Activated naive CD4-positive, alpha-beta T cell treated with anti-CD3 and anti-CD28 coated beads, Interleukin-2, amount 10 ng/mL, durations not matched to agents 7 days and 5 days (primary cell): ENCODE data around the gene TRMT10A.
A peak's percentile ranks its signal among the peaks of the same experiment; 100 is the strongest.

Experiments
- CTCF ChIA-PET: fragments of 350-600 bp; sonication (Branson Sonifier 250); formaldehyde crosslinking; loops from one replicate; lab custom pipeline; 2021; ENCODE audit warnings: antibody characterized with exemption; lab: Charles Lee
- DNase-seq: peaks from one replicate; pipeline ENCODE4 v3.0.0-alpha.2; 2020
- H3K27ac Mint-ChIP-seq: one replicate; pipeline ENCODE4 v1.8.0; 2021; ENCODE audit warnings: mild to moderate bottlenecking, moderate library complexity, mixed read lengths
- H3K27me3 Mint-ChIP-seq: one replicate; pipeline ENCODE4 v1.8.0; 2021; ENCODE audit warnings: mild to moderate bottlenecking, mixed read lengths
- H3K36me3 Mint-ChIP-seq: one replicate; pipeline ENCODE4 v1.8.0; 2021; ENCODE audit warnings: mixed read lengths
- H3K4me1 Mint-ChIP-seq: one replicate; pipeline ENCODE4 v1.8.0; 2021; ENCODE audit warnings: mixed read lengths
- H3K4me3 Mint-ChIP-seq: one replicate; pipeline ENCODE4 v1.8.0; 2021; ENCODE audit warnings: mild to moderate bottlenecking, moderate library complexity, mixed read lengths
- H3K9me3 Mint-ChIP-seq: one replicate; pipeline ENCODE4 v1.8.0; 2021; ENCODE audit warnings: mixed read lengths

Gene TRMT10A

GRCh38 chr4:99563310-99564186 is at the start of gene TRMT10A:
TRMT10A (minus strand) TSS chr4:99564039; CDS start chr4:99559338, 4,701 bp downstream.
- Mint-ChIP-seq H3K27me3 (peaks cover 11% of the 10 kb centered on the region), H3K4me1 (peaks cover 26% of the 10 kb centered on the region), H3K36me3 (peaks cover 5% of the 10 kb centered on the region), H3K27ac (peak within 1 kb of the TSS; percentile 100), H3K9me3 (no peaks in the 10 kb centered on the region), H3K4me3 (peak within 1 kb of the TSS; percentile 99)
- DNase-seq: peak; percentile 97
- CTCF ChIA-PET: interaction anchor here (1.0 to 3.0 kb wide), 5 partner anchors 245 to 383 kb away, joined by 3 to 25 read pairs (median 3); partner anchors contain the start of genes DNAJB14 and LAMTOR3

GRCh38 chr4:99612704-99613103 is 48.9 kb upstream of the TRMT10A start:
- Mint-ChIP-seq H3K9me3 (no peaks in the 10 kb centered on the region), H3K36me3 (no peaks in the 10 kb centered on the region), H3K4me1 (no peaks in the 10 kb centered on the region), H3K4me3 (no peak overlapping the region), H3K27ac (no peak overlapping the region), H3K27me3 (peaks cover 11% of the 10 kb centered on the region)
- CTCF ChIA-PET: no interaction called here
- DNase-seq: no peak

DNA sequence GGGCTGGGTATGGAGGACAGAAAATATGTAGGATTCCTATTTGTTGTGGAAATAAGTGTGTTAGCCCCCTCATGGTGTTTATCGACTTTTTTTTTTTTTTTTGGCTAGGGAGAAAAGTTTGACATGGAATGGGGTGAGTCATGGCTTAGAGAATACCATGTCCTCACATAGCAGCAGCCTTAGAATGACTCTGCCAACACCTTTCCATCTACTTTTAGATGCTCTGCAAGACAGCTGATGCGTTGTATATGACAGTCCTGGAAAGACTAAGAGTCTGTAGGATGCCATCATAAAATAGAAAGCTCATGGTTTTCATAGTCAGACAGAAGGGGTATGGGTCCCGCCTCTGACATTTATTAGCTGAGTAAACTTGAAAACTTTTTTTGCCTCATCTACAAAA is 48.4 kb upstream of the TRMT10A start:
- no peaks in the 10 kb centered on the region for H3K9me3 Mint-ChIP-seq
- no peak for DNase-seq
- CTCF ChIA-PET: no interaction called here
- peaks cover 11% of the 10 kb centered on the region for H3K27me3 Mint-ChIP-seq
- H3K27ac Mint-ChIP-seq: no peak overlapping the region
- no peaks in the 10 kb centered on the region for H3K4me1 Mint-ChIP-seq
- no peak overlapping the region for H3K4me3 Mint-ChIP-seq
- no peaks in the 10 kb centered on the region for H3K36me3 Mint-ChIP-seq

GRCh38 chr4:99610605-99611175 is 46.9 kb upstream of the TRMT10A start:
- DNase-seq: no peak
- H3K27me3 Mint-ChIP-seq: peaks cover 8% of the 10 kb centered on the region

DNA sequence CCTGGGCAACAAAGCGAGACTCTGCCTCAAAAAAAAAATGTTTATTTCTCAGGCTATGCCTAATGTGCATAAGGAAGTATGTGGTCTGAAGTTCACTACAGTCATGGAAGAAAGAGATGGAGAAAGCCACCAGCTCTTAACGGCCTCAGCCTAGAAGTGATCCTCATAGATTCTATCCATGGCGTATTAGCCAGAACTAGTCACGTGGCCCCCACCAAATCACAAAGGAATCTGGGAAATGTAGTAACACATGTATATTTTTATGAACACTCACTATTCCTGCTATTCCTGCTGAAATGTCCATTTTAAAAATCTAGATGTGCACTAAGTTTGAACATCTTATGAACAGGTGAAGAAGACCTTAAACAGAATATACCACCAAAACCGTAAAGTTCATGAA is 44.6 kb upstream of the TRMT10A start:
- DNase-seq: no peak
- Mint-ChIP-seq H3K27ac (no peak overlapping the region), H3K36me3 (no peaks in the 10 kb centered on the region), H3K4me1 (no peaks in the 10 kb centered on the region), H3K9me3 (no peaks in the 10 kb centered on the region), H3K4me3 (no peak overlapping the region), H3K27me3 (peaks cover 8% of the 10 kb centered on the region)
- CTCF ChIA-PET: no interaction called here

More at GRCh38 chr4:99610605-99611175, 46.9 kb upstream of the TRMT10A start:
- CTCF ChIA-PET: no interaction called here
- Mint-ChIP-seq H3K27ac (no peak overlapping the region), H3K9me3 (no peaks in the 10 kb centered on the region), H3K36me3 (no peaks in the 10 kb centered on the region), H3K4me3 (no peak overlapping the region), H3K4me1 (no peaks in the 10 kb centered on the region)

GRCh38 chr4:99606716-99607115 is 42.9 kb upstream of the TRMT10A start:
- H3K27me3 Mint-ChIP-seq: peaks cover 8% of the 10 kb centered on the region

GRCh38 chr4:99594818-99595217 is 31.0 kb upstream of the TRMT10A start:
- CTCF ChIA-PET: no interaction called here
- Mint-ChIP-seq H3K4me1 (no peaks in the 10 kb centered on the region), H3K27me3 (no peaks in the 10 kb centered on the region), H3K9me3 (no peaks in the 10 kb centered on the region), H3K36me3 (no peaks in the 10 kb centered on the region), H3K27ac (no peak overlapping the region), H3K4me3 (no peak overlapping the region)
- no peak for DNase-seq

More at GRCh38 chr4:99606716-99607115, 42.9 kb upstream of the TRMT10A start:
- CTCF ChIA-PET: no interaction called here
- Mint-ChIP-seq H3K4me3 (no peak overlapping the region), H3K4me1 (no peaks in the 10 kb centered on the region), H3K9me3 (no peaks in the 10 kb centered on the region), H3K27ac (no peak overlapping the region), H3K36me3 (no peaks in the 10 kb centered on the region)
- no peak for DNase-seq

DNA sequence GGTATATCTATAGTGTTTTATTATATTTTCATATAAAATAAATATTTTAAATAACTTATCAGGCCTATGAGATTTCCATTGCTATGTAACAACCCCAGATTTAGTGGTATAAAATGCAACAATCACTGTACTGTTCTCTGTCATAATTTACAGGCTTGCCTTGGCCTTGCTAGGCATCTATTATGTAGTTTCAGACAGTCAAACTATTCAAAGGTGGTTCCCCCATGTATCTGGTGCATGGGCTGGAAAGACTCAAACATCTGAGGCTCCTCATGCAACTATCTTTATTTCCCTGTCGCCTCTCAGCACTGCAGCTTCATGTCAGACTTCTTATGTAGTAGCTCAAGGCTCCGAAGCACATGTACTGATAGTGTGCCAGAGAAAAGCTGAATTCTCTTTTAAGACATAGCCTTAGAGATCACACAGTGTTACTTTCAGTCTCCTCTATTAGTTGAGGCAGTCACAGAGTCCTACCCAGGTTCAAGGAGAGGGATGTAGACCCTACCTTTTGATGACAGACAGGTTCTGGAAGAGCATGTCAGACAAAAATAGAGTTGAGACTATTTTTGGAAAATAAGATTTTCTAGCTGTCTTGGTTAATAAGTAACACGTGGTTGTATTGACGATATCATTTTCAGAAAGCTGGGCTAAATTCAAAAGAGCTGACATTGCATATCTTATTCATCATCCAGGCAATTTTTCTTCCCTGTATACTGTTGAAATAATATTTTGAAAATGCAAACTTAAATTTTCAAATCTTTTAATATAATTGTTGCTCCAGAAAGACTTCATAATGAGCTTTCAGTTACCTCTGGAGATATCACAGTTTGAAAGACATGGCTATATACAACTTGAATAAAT is 30.2 kb upstream of the TRMT10A start:
- no peak for DNase-seq
- Mint-ChIP-seq H3K9me3 (no peaks in the 10 kb centered on the region), H3K27ac (no peak overlapping the region), H3K27me3 (no peaks in the 10 kb centered on the region), H3K4me3 (no peak overlapping the region), H3K36me3 (no peaks in the 10 kb centered on the region), H3K4me1 (no peaks in the 10 kb centered on the region)
- CTCF ChIA-PET: no interaction called here

DNA sequence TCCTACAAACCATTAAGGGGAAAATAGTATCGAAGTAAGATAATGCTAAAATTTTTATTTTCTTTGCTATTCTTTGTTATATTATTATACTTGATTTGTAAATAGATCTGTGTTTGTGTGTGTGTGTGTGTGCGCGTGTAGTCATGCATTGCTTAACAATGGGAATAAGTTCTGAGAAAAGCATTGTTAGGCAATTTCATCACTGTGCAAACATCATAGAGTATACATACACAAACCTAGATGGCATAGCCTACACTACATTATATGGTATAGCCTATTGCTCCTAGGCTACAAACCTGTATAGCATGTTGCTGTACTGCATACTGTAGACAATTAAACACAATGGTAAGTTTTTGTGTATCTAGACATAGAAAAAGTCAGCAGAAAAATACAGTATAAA is 27.9 kb upstream of the TRMT10A start:
- Mint-ChIP-seq H3K27me3 (no peaks in the 10 kb centered on the region), H3K36me3 (no peaks in the 10 kb centered on the region), H3K4me3 (no peak overlapping the region), H3K27ac (no peak overlapping the region), H3K4me1 (no peaks in the 10 kb centered on the region), H3K9me3 (no peaks in the 10 kb centered on the region)
- CTCF ChIA-PET: no interaction called here
- no peak for DNase-seq

DNA sequence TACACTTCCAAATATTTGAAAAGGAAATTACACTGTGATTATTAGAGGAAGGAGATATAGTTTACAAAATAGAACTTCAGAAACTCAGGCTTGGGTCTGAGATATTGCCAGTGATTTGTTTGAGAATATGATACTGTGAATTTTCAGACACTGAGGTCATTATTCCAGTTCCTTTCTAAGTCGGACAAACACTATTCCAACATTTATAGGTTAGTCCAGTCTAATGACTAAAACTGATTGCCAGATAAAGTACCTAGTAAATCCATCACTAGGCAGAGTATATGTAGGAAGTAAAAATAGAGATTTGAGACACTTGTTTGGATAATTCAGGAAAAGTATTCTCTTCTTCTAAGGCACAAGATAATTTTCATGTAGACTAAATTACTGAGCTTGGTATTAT is 24.0 kb upstream of the TRMT10A start:
- Mint-ChIP-seq H3K9me3 (no peaks in the 10 kb centered on the region), H3K4me1 (no peaks in the 10 kb centered on the region), H3K36me3 (no peaks in the 10 kb centered on the region), H3K27me3 (no peaks in the 10 kb centered on the region), H3K4me3 (no peak overlapping the region), H3K27ac (no peak overlapping the region)
- CTCF ChIA-PET: no interaction called here
- DNase-seq: no peak

DNA sequence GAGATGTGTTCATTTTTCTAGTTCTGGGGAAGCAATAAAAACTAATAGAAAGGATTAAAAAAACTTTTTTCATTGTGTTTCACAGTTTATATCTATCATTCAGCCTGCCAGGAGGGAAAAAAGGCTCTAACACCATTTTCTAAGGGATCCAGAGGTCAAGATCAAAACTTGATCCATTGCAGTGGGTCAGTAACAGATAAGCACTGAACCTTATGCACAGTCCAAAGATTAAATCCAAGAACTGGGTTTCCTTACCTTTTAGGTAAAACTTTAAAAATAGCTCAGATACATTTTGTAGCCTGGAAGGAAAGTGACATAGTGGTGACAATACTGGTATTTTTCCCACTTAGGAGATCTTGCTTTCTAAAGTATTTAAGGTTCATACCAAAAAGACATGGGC is 23.5 kb upstream of the TRMT10A start:
- Mint-ChIP-seq H3K27me3 (no peaks in the 10 kb centered on the region), H3K4me1 (no peaks in the 10 kb centered on the region), H3K9me3 (no peaks in the 10 kb centered on the region), H3K4me3 (no peak overlapping the region), H3K27ac (no peak overlapping the region), H3K36me3 (no peaks in the 10 kb centered on the region)
- DNase-seq: no peak
- CTCF ChIA-PET: no interaction called here

DNA sequence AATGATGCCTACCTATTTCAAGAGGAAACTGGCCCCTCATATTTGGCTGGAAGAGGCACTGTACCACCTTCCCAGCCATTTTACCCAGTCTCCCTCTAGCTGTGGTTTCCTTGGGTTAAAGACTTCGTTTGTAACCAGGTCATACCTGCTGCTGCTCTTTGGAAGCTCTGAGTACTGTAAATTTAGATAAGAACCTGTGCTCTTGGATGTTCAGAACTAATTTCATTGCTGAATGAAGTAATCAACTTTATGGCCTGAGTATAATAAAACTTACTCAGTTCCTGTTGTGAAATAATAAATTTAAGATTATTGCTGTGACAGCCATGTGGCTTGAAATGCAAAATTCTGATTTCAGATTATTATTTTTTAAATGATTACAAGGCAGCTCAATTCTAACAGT is 23.0 kb upstream of the TRMT10A start:
- Mint-ChIP-seq H3K4me1 (no peaks in the 10 kb centered on the region), H3K27me3 (no peaks in the 10 kb centered on the region)
- no peak for DNase-seq

GRCh38 chr4:99586322-99586721 is 22.5 kb upstream of the TRMT10A start:
- Mint-ChIP-seq H3K27ac (no peak overlapping the region), H3K9me3 (no peaks in the 10 kb centered on the region), H3K4me3 (no peak overlapping the region), H3K4me1 (no peaks in the 10 kb centered on the region), H3K27me3 (no peaks in the 10 kb centered on the region), H3K36me3 (no peaks in the 10 kb centered on the region)
- no peak for DNase-seq
- CTCF ChIA-PET: interaction anchor here (0.8 kb wide), 1 partner anchor 225 kb away, joined by 3 read pairs; no protein-coding TSS in a partner anchor

More for the DNA sequence above, 23.0 kb upstream of the TRMT10A start:
- Mint-ChIP-seq H3K9me3 (no peaks in the 10 kb centered on the region), H3K36me3 (no peaks in the 10 kb centered on the region), H3K27ac (no peak overlapping the region), H3K4me3 (no peak overlapping the region)
- CTCF ChIA-PET: interaction anchor here (0.8 kb wide), 1 partner anchor 224 kb away, joined by 3 read pairs; no protein-coding TSS in a partner anchor

- no peak overlapping the region for H3K27ac Mint-ChIP-seq
- no peaks in the 10 kb centered on the region for H3K36me3 Mint-ChIP-seq
- CTCF ChIA-PET: no interaction called here
- H3K9me3 Mint-ChIP-seq: no peaks in the 10 kb centered on the region
- no peak for DNase-seq
- H3K4me1 Mint-ChIP-seq: no peaks in the 10 kb centered on the region
- no peaks in the 10 kb centered on the region for H3K27me3 Mint-ChIP-seq
- no peak overlapping the region for H3K4me3 Mint-ChIP-seq
Observed at GRCh38 chr4:99585516-99585915, 21.7 kb upstream of the TRMT10A start.
